Measurements from ENCODE around the gene LETMD1.

DNA sequence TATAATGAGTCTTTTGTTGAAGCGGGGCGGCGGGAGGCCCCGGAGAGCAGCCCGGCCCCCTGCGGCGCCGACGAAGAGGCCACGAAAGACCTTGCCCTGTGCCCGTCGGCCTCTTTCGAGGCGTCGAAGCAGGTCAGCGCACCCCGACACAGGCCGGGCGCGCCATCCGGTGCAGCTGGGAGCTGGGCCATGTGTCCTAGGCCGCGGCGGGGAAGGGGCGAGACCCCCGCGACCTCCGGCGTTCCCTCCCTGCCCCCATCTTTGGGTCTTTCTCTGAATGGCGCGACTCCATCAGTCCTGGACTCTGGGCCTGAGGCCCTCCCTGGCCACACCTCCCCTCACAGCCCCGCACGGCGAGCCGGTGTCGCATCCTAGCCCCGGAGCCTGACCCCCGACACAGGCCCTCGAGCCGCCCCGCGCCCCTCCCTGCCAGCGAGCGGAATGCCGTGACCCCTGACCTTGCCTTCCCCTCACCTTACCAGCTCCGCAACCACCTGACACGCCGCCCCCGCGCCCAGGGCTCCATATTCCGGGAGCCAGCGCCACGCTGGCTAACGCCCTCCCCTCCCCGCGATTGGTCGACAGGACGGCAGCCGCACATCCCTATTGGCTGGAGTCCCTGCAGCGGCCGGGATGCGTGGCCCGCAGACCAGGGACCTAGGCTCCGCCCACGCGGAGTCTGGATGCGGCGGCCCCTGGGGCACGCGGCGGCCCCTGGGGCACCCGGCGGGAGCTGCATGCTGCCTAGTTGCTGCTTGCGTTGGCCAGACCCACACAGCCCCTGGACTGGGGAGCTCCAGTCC, 22.1 kb upstream of the LETMD1 start, which contains the start of gene SLC11A2:
- TF ChIP-seq POLR2A (IDR thresholded peaks at IDR 0.05): peak; percentile 42 to 62
- peak in 2 of 3 donors; percentile 7 to 49 for TF ChIP-seq POLR2AphosphoS5 (IDR thresholded peaks at IDR 0.05)
